BLaER1 (cell line): ENCODE results near the gene NPFF.
"Not testable (repeated sequence)": the region's sequence is repeated elsewhere in the genome, so short reads cannot be mapped to it uniquely, and the experiment has no call there.

Experiments used
- H3K27ac ChIP-seq: shearing (Covaris generic); formaldehyde crosslinking; 2 replicates; pipeline ENCODE4 v1.8.1; 2022
- H3K27me3 ChIP-seq: shearing (Covaris generic); formaldehyde crosslinking; 2 replicates; pipeline ENCODE4 v1.8.1; 2022
- H3K36me3 ChIP-seq: shearing (Covaris generic); formaldehyde crosslinking; 2 replicates; pipeline ENCODE4 v1.8.1; 2022
- H3K4me1 ChIP-seq: shearing (Covaris generic); formaldehyde crosslinking; 2 replicates; pipeline ENCODE4 v1.8.1; 2022
- H3K4me2 ChIP-seq: shearing (Covaris generic); formaldehyde crosslinking; 2 replicates; pipeline ENCODE4 v1.8.1; 2022
- H3K4me3 ChIP-seq: shearing (Covaris generic); formaldehyde crosslinking; 2 replicates; pipeline ENCODE4 v1.8.1; 2022
- H3K9ac ChIP-seq: shearing (Covaris generic); formaldehyde crosslinking; 2 replicates; pipeline ENCODE4 v1.8.1; 2022
- H3K9me3 ChIP-seq: shearing (Covaris generic); formaldehyde crosslinking; 2 replicates; pipeline ENCODE4 v1.8.1; 2022
- H4K20me1 ChIP-seq: shearing (Covaris generic); formaldehyde crosslinking; 2 replicates; pipeline ENCODE4 v1.8.1; 2022
- Cebpa-rat ChIP-seq: shearing (Covaris generic); IDR thresholded peaks from 2 replicates; pipeline ENCODE4 v1.8.1; 2022

Gene NPFF

GRCh38 chr12:53486736-53487487 is 20.4 kb downstream of the NPFF start:
- peaks cover 75% of the 10 kb centered on the region for H4K20me1 ChIP-seq
- H3K36me3 ChIP-seq: peaks cover 66% of the 10 kb centered on the region
- TF ChIP-seq Cebpa-rat: no peak
- H3K4me2 ChIP-seq: no peak overlapping the region
- H3K27ac ChIP-seq: 0 out of 2 replicates have a peak overlapping the region, but pooled peaks have one; percentile 38
- 0 out of 2 replicates have a peak, but pooled peaks cover 3% of the 10 kb centered on the region for H3K27me3 ChIP-seq
- no peak overlapping the region for H3K9ac ChIP-seq
- H3K4me3 ChIP-seq: no peak overlapping the region
- H3K4me1 ChIP-seq: peaks cover 20% of the 10 kb centered on the region
- H3K9me3 ChIP-seq: no peaks in the 10 kb centered on the region

GRCh38 chr12:53485955-53486735 is 21.1 kb downstream of the NPFF start:
- peaks cover 81% of the 10 kb centered on the region for H4K20me1 ChIP-seq
- H3K36me3 ChIP-seq: peaks cover 73% of the 10 kb centered on the region
- 0 out of 2 replicates have a peak, but pooled peaks cover 3% of the 10 kb centered on the region for H3K27me3 ChIP-seq
- no peak overlapping the region for H3K9ac ChIP-seq
- no peaks in the 10 kb centered on the region for H3K9me3 ChIP-seq
- 0 out of 2 replicates have a peak overlapping the region, but pooled peaks have one; percentile 38 for H3K27ac ChIP-seq
- H3K4me3 ChIP-seq: no peak overlapping the region
- no peak overlapping the region for H3K4me2 ChIP-seq
- peaks cover 17% of the 10 kb centered on the region for H3K4me1 ChIP-seq
- no peak for TF ChIP-seq Cebpa-rat

GRCh38 chr12:53484686-53485575 is 22.4 kb downstream of the NPFF start:
- H3K4me1 ChIP-seq: peaks cover 8% of the 10 kb centered on the region; the same call in 1 of the 2 replicates
- no peak overlapping the region for H3K4me2 ChIP-seq
- H3K27me3 ChIP-seq: 0 out of 2 replicates have a peak, but pooled peaks cover 3% of the 10 kb centered on the region
- peaks cover 85% of the 10 kb centered on the region for H3K36me3 ChIP-seq
- peaks cover 91% of the 10 kb centered on the region for H4K20me1 ChIP-seq
- H3K27ac ChIP-seq: no peak overlapping the region
- H3K9ac ChIP-seq: no peak overlapping the region
- H3K9me3 ChIP-seq: no peaks in the 10 kb centered on the region
- no peak for TF ChIP-seq Cebpa-rat
- H3K4me3 ChIP-seq: no peak overlapping the region

GRCh38 chr12:53483979-53484377 is 23.3 kb downstream of the NPFF start:
- no peak overlapping the region for H3K4me3 ChIP-seq
- no peak overlapping the region for H3K27ac ChIP-seq
- peaks cover 95% of the 10 kb centered on the region for H3K36me3 ChIP-seq
- no peak for TF ChIP-seq Cebpa-rat
- H3K9ac ChIP-seq: no peak overlapping the region
- H3K4me1 ChIP-seq: peaks cover 8% of the 10 kb centered on the region; the same call in 1 of the 2 replicates
- H3K4me2 ChIP-seq: no peak overlapping the region
- peaks cover 94% of the 10 kb centered on the region for H4K20me1 ChIP-seq
- H3K27me3 ChIP-seq: 0 out of 2 replicates have a peak, but pooled peaks cover 3% of the 10 kb centered on the region
- H3K9me3 ChIP-seq: no peaks in the 10 kb centered on the region

- H3K9ac ChIP-seq: no peak overlapping the region
- no peak overlapping the region for H3K4me3 ChIP-seq
- peaks cover 8% of the 10 kb centered on the region; the same call in 1 of the 2 replicates for H3K4me1 ChIP-seq
- peaks cover 100% of the 10 kb centered on the region for H3K36me3 ChIP-seq
- no peaks in the 10 kb centered on the region for H3K9me3 ChIP-seq
- H4K20me1 ChIP-seq: peaks cover 100% of the 10 kb centered on the region
- TF ChIP-seq Cebpa-rat: no peak
- H3K4me2 ChIP-seq: no peak overlapping the region
- H3K27me3 ChIP-seq: 0 out of 2 replicates have a peak, but pooled peaks cover 3% of the 10 kb centered on the region
- H3K27ac ChIP-seq: no peak overlapping the region
These were observed 23.9 kb downstream of the NPFF start for GRCh38 chr12:53483225-53483978.

GRCh38 chr12:53482626-53483168 is 24.6 kb downstream of the NPFF start:
- no peak overlapping the region for H3K9ac ChIP-seq
- H3K27ac ChIP-seq: no peak overlapping the region
- peaks cover 100% of the 10 kb centered on the region for H4K20me1 ChIP-seq
- H3K36me3 ChIP-seq: peaks cover 100% of the 10 kb centered on the region
- H3K4me2 ChIP-seq: no peak overlapping the region
- H3K4me1 ChIP-seq: peaks cover 8% of the 10 kb centered on the region; the same call in 1 of the 2 replicates
- no peak for TF ChIP-seq Cebpa-rat
- no peaks in the 10 kb centered on the region for H3K9me3 ChIP-seq
- H3K27me3 ChIP-seq: 0 out of 2 replicates have a peak, but pooled peaks cover 3% of the 10 kb centered on the region
- no peak overlapping the region for H3K4me3 ChIP-seq

GRCh38 chr12:53481939-53482586 is 25.2 kb downstream of the NPFF start:
- Histone ChIP-seq H3K4me2 (no peak overlapping the region), H3K4me1 (peaks cover 8% of the 10 kb centered on the region; the same call in 1 of the 2 replicates), H3K27me3 (0 out of 2 replicates have a peak, but pooled peaks cover 3% of the 10 kb centered on the region), H3K4me3 (no peak overlapping the region), H4K20me1 (peaks cover 100% of the 10 kb centered on the region), H3K36me3 (peaks cover 100% of the 10 kb centered on the region), H3K9ac (no peak overlapping the region), H3K27ac (no peak overlapping the region), H3K9me3 (no peaks in the 10 kb centered on the region)
- TF ChIP-seq Cebpa-rat: no peak

- not testable (repeated sequence) for H3K4me2 ChIP-seq, H3K9me3 ChIP-seq, H3K4me3 ChIP-seq, H3K9ac ChIP-seq, H3K4me1 ChIP-seq, H3K27ac ChIP-seq, H3K27me3 ChIP-seq
- peaks cover 100% of the 10 kb centered on the region for H3K36me3 ChIP-seq
- peaks cover 100% of the 10 kb centered on the region for H4K20me1 ChIP-seq
These were observed 25.8 kb downstream of the NPFF start for GRCh38 chr12:53481458-53481857.
